KOPT-K1 (cell line): Measurements from ENCODE around the gene PGGT1B.

Experiments
- H3K27ac ChIP-seq: fragments of 200-600 bp; sonication (generic); 2 replicates; pipeline ENCODE4 v1.5.1; 2016; ENCODE audit warnings: antibody characterized with exemption, mild to moderate bottlenecking, low read depth, low read length; ENCODE audit not compliant: poor library complexity, severe bottlenecking
- H3K36me3 ChIP-seq: fragments of 200-600 bp; sonication (generic); 2 replicates; pipeline ENCODE4 v1.5.1; 2017; ENCODE audit warnings: antibody characterized with exemption, mild to moderate bottlenecking, low read length, moderate library complexity; ENCODE audit not compliant: insufficient read depth
- H3K9me3 ChIP-seq: fragments of 200-600 bp; sonication (generic); 2 replicates; pipeline ENCODE4 v1.5.1; 2017; ENCODE audit warnings: antibody characterized with exemption, low read length, mild to moderate bottlenecking; ENCODE audit not compliant: insufficient read depth, poor library complexity, severe bottlenecking

The PGGT1B gene

DNA sequence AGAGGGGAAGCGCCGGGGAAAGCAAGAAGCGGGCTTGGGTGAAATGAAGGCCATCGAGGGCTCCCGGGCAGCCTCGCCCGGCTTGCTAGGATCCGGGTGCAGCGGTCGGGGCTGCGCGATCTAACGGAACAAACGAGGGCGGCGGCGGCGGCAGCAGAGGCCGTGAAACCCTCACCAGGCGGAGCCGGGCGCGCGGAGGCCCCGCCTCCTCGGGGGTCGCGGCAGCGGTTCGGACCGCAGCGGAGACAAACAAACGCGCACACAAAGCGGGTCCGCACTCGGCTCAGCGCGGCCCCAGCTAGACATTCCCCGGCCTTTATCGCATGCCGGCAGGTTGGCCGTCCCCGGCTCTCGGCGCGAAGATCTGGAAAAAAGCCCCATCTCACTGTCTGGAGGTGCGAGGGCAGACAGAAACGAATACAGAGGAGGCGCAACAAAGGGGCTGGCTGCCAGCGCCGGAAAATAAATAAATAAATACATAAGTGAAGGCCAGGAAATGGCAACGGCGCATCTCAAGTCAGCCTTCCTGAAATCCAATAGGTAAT is 82.4 kb downstream of the PGGT1B start:
- no peaks in the 10 kb centered on the region for H3K9me3 ChIP-seq

GRCh38 chr5:115179394-115180164 is 83.1 kb downstream of the PGGT1B start:
- no peaks in the 10 kb centered on the region for H3K36me3 ChIP-seq
- H3K27ac ChIP-seq: peak overlapping the region; percentile 31
- H3K9me3 ChIP-seq: no peaks in the 10 kb centered on the region

More for the DNA sequence above, 82.4 kb downstream of the PGGT1B start:
- H3K27ac ChIP-seq: peak overlapping the region; percentile 31
- no peaks in the 10 kb centered on the region for H3K36me3 ChIP-seq

DNA sequence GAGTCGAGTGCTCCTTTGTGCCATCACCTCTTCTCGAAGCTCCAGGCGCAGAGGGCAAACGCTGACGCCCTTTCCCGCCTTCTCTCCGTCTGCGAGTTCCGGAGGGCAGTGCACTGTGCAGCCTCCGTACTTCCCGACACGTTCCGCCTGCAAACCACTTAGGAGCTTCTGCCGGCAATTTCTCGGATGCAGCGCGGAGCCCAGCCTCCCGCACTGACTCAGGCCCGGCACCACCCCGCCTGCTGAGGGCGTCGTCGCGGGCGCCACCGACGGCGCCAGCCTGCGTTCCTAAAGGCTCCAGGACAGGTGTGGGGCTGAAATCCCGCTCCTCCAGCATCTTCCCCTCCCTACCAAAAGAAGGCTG is 83.7 kb downstream of the PGGT1B start:
- H3K9me3 ChIP-seq: no peaks in the 10 kb centered on the region
- H3K36me3 ChIP-seq: no peaks in the 10 kb centered on the region
- no peak overlapping the region for H3K27ac ChIP-seq

DNA sequence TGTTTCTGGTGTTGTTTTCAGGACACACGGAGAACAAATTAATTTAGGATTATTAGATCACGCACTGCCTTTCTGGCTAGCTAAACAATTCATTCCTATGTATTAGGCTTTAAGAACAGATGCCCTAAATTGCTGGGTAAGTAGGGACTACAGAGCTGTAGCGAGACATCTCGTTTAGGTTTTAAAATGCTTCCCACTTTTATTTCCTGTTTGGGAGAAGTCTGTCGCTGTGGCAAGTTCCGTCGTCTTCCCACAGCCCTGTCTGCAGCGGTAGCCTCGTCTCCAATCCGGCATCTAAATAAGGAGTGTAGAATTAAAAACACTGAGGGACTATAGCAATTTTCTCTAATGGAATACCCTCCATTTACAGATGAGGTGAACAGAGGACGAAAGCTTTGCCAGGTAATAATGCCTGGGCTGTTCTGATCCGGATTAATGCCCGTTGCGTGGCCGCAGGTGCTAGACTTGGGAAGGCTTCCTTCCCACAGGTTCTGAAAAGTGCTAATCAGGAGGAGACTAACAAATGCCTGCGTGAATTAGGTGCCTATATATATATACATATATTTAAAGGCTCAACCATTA is 91.7 kb downstream of the PGGT1B start:
- H3K9me3 ChIP-seq: peaks cover 16% of the 10 kb centered on the region
- peak overlapping the region; percentile 63 for H3K27ac ChIP-seq
- no peaks in the 10 kb centered on the region for H3K36me3 ChIP-seq

GRCh38 chr5:115170134-115170928 is 92.3 kb downstream of the PGGT1B start:
- peaks cover 23% of the 10 kb centered on the region for H3K9me3 ChIP-seq
- peak overlapping the region; percentile 63 for H3K27ac ChIP-seq
- H3K36me3 ChIP-seq: no peaks in the 10 kb centered on the region

DNA sequence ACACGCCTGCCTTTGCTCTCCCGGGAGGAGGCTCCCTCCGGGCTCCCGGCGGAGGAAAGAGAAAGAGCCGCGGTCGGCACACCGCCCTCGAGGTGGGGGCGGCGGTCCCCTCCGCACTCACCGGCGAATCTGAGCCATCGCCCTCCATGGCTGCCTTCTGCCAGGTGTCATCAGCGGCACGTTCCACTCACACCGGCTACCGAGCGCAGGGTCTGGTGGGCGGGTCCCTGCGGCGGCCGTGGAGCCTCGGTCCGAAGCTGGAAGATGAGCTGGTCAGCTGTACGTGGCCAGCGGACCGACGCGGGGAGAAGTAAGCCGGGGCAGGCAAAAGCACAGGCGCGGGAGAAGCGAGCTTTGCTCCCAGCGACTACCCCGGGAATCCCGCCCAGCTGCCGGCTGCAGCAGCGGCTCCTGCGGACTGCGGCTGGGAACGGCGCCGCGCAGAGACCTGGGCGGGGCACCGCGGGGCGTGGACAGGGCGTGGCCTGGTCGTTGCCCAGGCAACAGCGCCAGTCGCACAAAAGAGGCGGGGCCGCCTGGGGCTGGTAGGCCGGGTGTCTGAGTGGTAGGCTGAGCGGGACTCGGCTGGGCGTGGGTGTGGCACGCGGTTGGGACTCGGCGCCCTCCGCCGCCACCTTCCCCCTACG is 93.1 kb downstream of the PGGT1B start, which contains the start of gene TRIM36:
TRIM36 (minus strand) TSS at position 422 of the 647 bp plus-strand sequence; CDS start at position 148, 274 bp downstream.
- peaks cover 30% of the 10 kb centered on the region for H3K9me3 ChIP-seq
- H3K27ac ChIP-seq: peak within 1 kb of the TSS; percentile 74
- H3K36me3 ChIP-seq: no peaks in the 10 kb centered on the region

DNA sequence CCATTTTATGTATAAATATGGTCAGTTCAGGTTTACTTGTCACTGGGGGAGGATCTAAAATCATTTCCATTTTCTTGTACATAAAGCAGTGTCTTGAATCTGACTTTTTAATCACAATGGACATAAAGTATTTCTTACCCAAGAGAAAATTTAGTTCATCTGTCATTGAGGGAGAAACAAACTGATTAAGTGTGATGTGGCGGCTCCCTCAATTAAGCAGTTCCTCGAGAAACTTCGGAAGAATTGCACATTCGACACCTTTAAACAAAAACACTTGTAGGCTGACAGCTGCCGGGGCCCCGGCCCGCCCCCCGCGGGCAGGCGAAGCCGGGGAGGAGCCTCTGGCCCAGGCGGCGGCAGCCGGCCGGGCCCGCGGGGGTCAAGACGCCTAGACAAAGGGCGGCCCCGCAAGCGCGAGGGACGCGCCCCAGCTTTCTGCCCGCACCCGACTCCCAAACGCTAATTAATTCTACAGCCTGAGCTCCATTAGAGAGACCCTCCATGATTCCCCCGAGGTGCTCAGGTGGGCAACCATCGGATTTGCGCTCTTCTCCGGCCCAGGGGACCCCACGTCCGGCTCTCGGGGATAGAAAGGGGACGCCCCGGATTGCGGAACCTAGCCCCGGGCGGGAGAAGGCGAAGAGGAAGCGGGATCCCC is 93.7 kb downstream of the PGGT1B start:
- Histone ChIP-seq H3K36me3 (no peaks in the 10 kb centered on the region), H3K27ac (peak overlapping the region; percentile 74), H3K9me3 (peaks cover 37% of the 10 kb centered on the region)

DNA sequence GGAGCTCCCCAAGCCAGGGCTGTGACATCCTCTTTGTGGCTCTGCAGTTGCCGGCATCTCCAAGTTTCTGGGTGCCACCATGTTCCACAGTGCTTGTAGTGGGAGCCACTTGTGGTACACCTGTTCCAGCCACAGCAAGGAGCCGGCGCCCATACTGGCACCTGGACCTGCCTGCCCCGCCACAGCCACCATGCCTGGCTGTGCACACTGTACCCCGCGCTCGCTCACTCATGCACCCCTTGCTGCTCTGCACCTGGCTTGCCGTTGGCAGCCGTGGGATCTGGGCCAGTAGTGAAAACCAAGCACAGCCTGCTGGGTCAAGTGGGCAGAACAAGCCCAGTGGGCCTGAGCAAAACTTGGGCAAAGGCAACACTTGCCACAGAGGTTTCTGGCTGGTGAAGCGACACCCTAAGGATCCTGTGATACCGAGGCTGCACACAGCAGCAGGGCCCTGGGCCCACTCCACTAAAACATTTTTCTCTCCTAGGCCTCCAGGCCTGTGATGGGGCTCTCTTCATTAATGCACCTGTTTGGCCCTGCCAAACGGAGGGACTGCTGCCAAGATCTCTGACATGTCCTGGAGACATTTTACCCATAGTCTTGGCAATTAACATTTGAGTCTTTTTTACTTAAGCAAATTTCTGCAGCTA is 95.8 kb downstream of the PGGT1B start:
- Histone ChIP-seq H3K9me3 (peaks cover 39% of the 10 kb centered on the region), H3K27ac (no peak overlapping the region), H3K36me3 (no peaks in the 10 kb centered on the region)

DNA sequence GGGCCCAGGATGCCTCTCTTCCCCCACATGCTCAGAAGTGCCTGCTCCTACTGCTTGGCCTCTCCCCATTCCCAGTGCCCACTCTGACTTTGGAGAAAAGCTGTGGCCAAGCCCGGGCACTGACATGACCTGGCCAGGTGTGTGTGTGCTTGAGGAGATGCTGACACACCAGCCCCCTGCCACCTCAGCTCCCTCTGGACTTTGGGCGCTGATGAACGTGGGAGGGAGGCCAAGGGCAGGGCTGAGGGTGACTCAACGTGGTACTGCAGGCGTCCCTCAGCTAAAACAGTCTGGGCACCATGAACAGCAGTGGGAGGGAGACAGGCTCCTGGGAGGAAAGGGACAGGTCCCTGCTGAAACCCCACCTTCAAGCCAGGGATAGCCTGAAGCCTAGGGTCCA is 96.9 kb downstream of the PGGT1B start:
- Histone ChIP-seq H3K36me3 (no peaks in the 10 kb centered on the region), H3K27ac (no peak overlapping the region)

DNA sequence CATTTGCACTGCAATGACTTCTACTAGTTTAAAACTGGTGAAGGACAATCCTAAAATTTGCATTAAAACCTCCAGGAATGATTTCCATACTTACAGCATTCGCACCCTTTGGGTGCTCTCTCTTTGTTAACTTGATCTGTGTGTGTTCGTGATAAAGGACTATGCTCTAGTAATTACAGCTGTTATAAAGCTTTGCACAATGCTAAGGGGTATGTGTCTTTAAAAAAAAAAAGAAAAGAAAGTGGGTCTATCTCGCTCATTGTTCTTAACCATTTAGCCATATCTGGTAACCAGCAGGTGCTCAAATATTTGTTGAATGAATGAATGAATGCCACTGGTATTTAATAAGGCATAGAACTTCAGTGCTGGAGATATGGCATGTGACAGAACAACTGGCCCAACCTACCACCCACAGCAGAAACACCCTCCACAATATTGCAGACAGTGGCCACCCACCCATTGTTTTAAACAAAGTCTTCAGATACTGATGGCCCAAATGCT is 101.7 kb downstream of the PGGT1B start:
- no peaks in the 10 kb centered on the region for H3K36me3 ChIP-seq
- H3K27ac ChIP-seq: no peak overlapping the region
- H3K9me3 ChIP-seq: peaks cover 26% of the 10 kb centered on the region

More for the DNA sequence above, 96.9 kb downstream of the PGGT1B start:
- H3K9me3 ChIP-seq: peaks cover 39% of the 10 kb centered on the region
